ENCODE data around the gene EPHA8. TPM values are rescaled to one million over a fixed set of nuclear protein-coding genes. Genes with fewer than 3 reads are reported as not detected.

EPHA8 gene
- total and polyA plus RNA-seq, 4 donors, result not detected

GRCh38 chr1:22587247-22587646 is 24.0 kb downstream of the EPHA8 start:
- DNase-seq (ENCODE audit: low spot score), result no peak
- WGBS, result 71% methylated on average over 7 of the region's 7 CpGs
- Histone ChIP-seq H3K4me1 (ENCODE audit: control insufficient read depth in 4 of 4, insufficient read depth in 4 of 4, low read length in 3 of 4) (no peaks in the 10 kb centered on the region), H3K9ac (ENCODE audit: low read depth in 1 of 2, low read length in 2 of 2) (no peak overlapping the region), H3K27me3 (ENCODE audit: control insufficient read depth in 4 of 4, insufficient read depth in 4 of 4, low read length in 3 of 4) (peaks cover 0 to 2% (median 0%) of the 10 kb centered on the region in 4 donors), H3K36me3 (ENCODE audit: control insufficient read depth in 4 of 4, insufficient read depth in 3 of 4, low read depth in 1 of 4, low read length in 3 of 4) (no peaks in the 10 kb centered on the region), H3K27ac (ENCODE audit: low read depth in 1 of 2, low read length in 2 of 2) (no peak overlapping the region), H3K9me3 (ENCODE audit: control insufficient read depth in 4 of 4, low read length in 3 of 4) (no peaks in the 10 kb centered on the region), H3K4me3 (ENCODE audit: low read depth in 1 of 3, low read length in 3 of 3) (no peak overlapping the region)
- no peak for TF ChIP-seq FOXA1 (IDR thresholded peaks at IDR 0.05)
- no peak for TF ChIP-seq EGR1 (IDR thresholded peaks at IDR 0.05; ENCODE audit: low read depth in 2 of 2)
- no peak for TF ChIP-seq HNF4G (IDR thresholded peaks at IDR 0.05)
- TF ChIP-seq, protein P1, sequence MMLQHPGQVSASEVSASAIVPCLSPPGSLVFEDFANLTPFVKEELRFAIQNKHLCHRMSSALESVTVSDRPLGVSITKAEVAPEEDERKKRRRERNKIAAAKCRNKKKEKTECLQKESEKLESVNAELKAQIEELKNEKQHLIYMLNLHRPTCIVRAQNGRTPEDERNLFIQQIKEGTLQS (IDR thresholded peaks at IDR 0.05), result no peak
- TF ChIP-seq, protein P2, sequence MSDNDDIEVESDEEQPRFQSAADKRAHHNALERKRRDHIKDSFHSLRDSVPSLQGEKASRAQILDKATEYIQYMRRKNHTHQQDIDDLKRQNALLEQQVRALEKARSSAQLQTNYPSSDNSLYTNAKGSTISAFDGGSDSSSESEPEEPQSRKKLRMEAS (IDR thresholded peaks at IDR 0.05), result no peak
- TF ChIP-seq HNF4A (conservative IDR thresholded peaks at IDR 0.05), result no peak
- TF ChIP-seq, protein P3, sequence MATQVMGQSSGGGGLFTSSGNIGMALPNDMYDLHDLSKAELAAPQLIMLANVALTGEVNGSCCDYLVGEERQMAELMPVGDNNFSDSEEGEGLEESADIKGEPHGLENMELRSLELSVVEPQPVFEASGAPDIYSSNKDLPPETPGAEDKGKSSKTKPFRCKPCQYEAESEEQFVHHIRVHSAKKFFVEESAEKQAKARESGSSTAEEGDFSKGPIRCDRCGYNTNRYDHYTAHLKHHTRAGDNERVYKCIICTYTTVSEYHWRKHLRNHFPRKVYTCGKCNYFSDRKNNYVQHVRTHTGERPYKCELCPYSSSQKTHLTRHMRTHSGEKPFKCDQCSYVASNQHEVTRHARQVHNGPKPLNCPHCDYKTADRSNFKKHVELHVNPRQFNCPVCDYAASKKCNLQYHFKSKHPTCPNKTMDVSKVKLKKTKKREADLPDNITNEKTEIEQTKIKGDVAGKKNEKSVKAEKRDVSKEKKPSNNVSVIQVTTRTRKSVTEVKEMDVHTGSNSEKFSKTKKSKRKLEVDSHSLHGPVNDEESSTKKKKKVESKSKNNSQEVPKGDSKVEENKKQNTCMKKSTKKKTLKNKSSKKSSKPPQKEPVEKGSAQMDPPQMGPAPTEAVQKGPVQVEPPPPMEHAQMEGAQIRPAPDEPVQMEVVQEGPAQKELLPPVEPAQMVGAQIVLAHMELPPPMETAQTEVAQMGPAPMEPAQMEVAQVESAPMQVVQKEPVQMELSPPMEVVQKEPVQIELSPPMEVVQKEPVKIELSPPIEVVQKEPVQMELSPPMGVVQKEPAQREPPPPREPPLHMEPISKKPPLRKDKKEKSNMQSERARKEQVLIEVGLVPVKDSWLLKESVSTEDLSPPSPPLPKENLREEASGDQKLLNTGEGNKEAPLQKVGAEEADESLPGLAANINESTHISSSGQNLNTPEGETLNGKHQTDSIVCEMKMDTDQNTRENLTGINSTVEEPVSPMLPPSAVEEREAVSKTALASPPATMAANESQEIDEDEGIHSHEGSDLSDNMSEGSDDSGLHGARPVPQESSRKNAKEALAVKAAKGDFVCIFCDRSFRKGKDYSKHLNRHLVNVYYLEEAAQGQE (IDR thresholded peaks at IDR 0.05), result no peak
- TF ChIP-seq, protein P4, sequence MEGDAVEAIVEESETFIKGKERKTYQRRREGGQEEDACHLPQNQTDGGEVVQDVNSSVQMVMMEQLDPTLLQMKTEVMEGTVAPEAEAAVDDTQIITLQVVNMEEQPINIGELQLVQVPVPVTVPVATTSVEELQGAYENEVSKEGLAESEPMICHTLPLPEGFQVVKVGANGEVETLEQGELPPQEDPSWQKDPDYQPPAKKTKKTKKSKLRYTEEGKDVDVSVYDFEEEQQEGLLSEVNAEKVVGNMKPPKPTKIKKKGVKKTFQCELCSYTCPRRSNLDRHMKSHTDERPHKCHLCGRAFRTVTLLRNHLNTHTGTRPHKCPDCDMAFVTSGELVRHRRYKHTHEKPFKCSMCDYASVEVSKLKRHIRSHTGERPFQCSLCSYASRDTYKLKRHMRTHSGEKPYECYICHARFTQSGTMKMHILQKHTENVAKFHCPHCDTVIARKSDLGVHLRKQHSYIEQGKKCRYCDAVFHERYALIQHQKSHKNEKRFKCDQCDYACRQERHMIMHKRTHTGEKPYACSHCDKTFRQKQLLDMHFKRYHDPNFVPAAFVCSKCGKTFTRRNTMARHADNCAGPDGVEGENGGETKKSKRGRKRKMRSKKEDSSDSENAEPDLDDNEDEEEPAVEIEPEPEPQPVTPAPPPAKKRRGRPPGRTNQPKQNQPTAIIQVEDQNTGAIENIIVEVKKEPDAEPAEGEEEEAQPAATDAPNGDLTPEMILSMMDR (IDR thresholded peaks at IDR 0.05; ENCODE audit: low read depth, low read length, missing input control), result no peak
- no peak for TF ChIP-seq NR2F2 (IDR thresholded peaks at IDR 0.05)
- no peak for TF ChIP-seq RAD21 (IDR thresholded peaks at IDR 0.05)
- TF ChIP-seq, protein P5, sequence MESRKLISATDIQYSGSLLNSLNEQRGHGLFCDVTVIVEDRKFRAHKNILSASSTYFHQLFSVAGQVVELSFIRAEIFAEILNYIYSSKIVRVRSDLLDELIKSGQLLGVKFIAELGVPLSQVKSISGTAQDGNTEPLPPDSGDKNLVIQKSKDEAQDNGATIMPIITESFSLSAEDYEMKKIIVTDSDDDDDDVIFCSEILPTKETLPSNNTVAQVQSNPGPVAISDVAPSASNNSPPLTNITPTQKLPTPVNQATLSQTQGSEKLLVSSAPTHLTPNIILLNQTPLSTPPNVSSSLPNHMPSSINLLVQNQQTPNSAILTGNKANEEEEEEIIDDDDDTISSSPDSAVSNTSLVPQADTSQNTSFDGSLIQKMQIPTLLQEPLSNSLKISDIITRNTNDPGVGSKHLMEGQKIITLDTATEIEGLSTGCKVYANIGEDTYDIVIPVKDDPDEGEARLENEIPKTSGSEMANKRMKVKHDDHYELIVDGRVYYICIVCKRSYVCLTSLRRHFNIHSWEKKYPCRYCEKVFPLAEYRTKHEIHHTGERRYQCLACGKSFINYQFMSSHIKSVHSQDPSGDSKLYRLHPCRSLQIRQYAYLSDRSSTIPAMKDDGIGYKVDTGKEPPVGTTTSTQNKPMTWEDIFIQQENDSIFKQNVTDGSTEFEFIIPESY (IDR thresholded peaks at IDR 0.05), result no peak
- TF ChIP-seq FOXA2 (IDR thresholded peaks at IDR 0.05), result no peak
- no peak for TF ChIP-seq RXRA (IDR thresholded peaks at IDR 0.05)
- TF ChIP-seq SP1 (IDR thresholded peaks at IDR 0.05), result no peak

DNA sequence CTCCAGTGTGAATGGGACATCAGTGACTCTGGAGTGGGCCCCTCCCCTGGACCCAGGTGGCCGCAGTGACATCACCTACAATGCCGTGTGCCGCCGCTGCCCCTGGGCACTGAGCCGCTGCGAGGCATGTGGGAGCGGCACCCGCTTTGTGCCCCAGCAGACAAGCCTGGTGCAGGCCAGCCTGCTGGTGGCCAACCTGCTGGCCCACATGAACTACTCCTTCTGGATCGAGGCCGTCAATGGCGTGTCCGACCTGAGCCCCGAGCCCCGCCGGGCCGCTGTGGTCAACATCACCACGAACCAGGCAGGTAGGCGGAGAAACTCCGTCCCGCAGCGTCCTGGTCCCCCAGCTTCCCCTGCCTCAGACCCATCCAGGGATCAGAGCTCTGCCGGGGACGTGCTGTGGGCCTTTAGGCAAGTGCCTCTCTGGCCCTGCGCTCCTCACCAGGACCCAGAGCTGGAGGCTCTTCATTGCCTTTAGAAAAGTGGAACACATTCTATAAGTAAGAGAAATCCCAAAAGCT is 25.7 kb downstream of the EPHA8 start:
- no peak overlapping the region for H3K4me3 ChIP-seq (ENCODE audit: low read depth in 1 of 3, low read length in 3 of 3)
- WGBS, result 81% methylated on average over 24 of the region's 24 CpGs
- no peaks in the 10 kb centered on the region for H3K9me3 ChIP-seq (ENCODE audit: control insufficient read depth in 4 of 4, low read length in 3 of 4)
- no peak overlapping the region for H3K9ac ChIP-seq (ENCODE audit: low read depth in 1 of 2, low read length in 2 of 2)
- H3K27me3 ChIP-seq (ENCODE audit: control insufficient read depth in 4 of 4, insufficient read depth in 4 of 4, low read length in 3 of 4), result peaks cover 0 to 4% (median 2%) of the 10 kb centered on the region in 4 donors
- H3K27ac ChIP-seq (ENCODE audit: low read depth in 1 of 2, low read length in 2 of 2), result no peak overlapping the region
- no peaks in the 10 kb centered on the region for H3K4me1 ChIP-seq (ENCODE audit: control insufficient read depth in 4 of 4, insufficient read depth in 4 of 4, low read length in 3 of 4)
- H3K36me3 ChIP-seq (ENCODE audit: control insufficient read depth in 4 of 4, insufficient read depth in 3 of 4, low read depth in 1 of 4, low read length in 3 of 4), result no peaks in the 10 kb centered on the region
- TF ChIP-seq TAF1 (conservative IDR thresholded peaks at IDR 0.05) (no peak), EGR1 (IDR thresholded peaks at IDR 0.05; ENCODE audit: low read depth in 2 of 2) (no peak), YY1 (IDR thresholded peaks at IDR 0.05) (no peak), RXRA (IDR thresholded peaks at IDR 0.05) (no peak)
- TF ChIP-seq, protein P2 (IDR thresholded peaks at IDR 0.05), result no peak
- TF ChIP-seq, protein P1 (IDR thresholded peaks at IDR 0.05), result no peak
- TF ChIP-seq, protein P4 (IDR thresholded peaks at IDR 0.05; ENCODE audit: low read depth, low read length, missing input control), result no peak
- TF ChIP-seq, protein P3 (IDR thresholded peaks at IDR 0.05), result no peak
- DNase-seq (ENCODE audit: low spot score), result no peak

All from liver (tissue), 9 donors.